Measurements from ENCODE around the gene TAS2R60. TPM values are rescaled to one million over a fixed set of nuclear protein-coding genes. Genes with fewer than 3 reads are reported as not detected.
"Not testable (repeated sequence)": the region's sequence is repeated elsewhere in the genome, so short reads cannot be mapped to it uniquely, and the experiment has no call there.

TAS2R60 gene
- total and polyA plus RNA-seq, 8 donors: not detected

DNA sequence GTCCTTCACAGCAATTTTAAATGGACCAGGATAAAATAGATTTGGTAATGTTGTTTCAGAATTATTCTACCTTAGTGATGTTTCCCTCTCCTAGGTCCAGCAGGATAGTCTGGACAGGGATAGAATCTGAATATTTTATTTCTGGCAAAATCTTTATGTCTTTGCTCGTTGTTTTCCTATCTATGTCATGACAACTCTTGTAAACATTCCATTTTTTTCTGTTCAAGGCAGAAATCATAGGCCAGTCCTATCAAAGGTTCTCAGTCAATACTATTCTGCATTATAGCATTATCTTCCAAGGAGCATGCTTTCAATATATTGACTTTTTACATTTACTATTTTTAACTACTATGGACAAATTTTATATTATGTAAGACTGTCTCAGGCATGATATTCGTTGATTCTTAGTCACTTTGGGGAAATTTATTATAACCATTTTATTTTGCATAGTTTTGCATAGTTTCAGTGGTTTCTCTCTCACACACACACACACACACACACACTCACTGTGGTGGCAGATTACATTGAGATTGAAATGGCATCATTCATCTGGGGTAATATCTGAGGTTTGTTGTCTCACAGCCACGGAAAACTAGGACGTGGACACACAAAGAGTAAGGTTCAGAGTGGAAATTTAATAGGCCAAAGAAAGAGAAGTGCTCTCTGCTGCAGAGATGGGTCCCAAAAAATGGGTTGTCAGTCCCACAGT is 17.2 kb downstream of the TAS2R60 start:
- ATAC-seq: no peak
- no peak overlapping the region for H3K27ac ChIP-seq
- H3K27me3 ChIP-seq: no peaks in the 10 kb centered on the region
- DNase-seq: no peak
- no peaks in the 10 kb centered on the region for H3K36me3 ChIP-seq
- WGBS, 2 donors: 47 to 63% methylated on average over 4 of the region's 4 CpGs
- intact Hi-C loops (cut with DNase I): no loop called here
- no peaks in the 10 kb centered on the region for H3K4me1 ChIP-seq
- no peak for TF ChIP-seq CTCF (IDR thresholded peaks at IDR 0.05)
- H3K4me3 ChIP-seq: no peak overlapping the region
- H3K9me3 ChIP-seq: no peaks in the 10 kb centered on the region
- no peak for FAIRE-seq

GRCh38 chr7:143462045-143462444 is 18.8 kb downstream of the TAS2R60 start:
- H3K4me3 ChIP-seq: no peak overlapping the region
- no peaks in the 10 kb centered on the region for H3K9me3 ChIP-seq
- TF ChIP-seq CTCF (IDR thresholded peaks at IDR 0.05): no peak
- no peak overlapping the region for H3K27ac ChIP-seq
- H3K36me3 ChIP-seq: no peaks in the 10 kb centered on the region
- 77 to 89% methylated on average over 3 of the region's 3 CpGs for WGBS, 2 donors
- no peak for DNase-seq
- ATAC-seq: no peak
- intact Hi-C loops (cut with DNase I): no loop called here
- no peaks in the 10 kb centered on the region for H3K4me1 ChIP-seq
- FAIRE-seq: no peak
- no peaks in the 10 kb centered on the region for H3K27me3 ChIP-seq

DNA sequence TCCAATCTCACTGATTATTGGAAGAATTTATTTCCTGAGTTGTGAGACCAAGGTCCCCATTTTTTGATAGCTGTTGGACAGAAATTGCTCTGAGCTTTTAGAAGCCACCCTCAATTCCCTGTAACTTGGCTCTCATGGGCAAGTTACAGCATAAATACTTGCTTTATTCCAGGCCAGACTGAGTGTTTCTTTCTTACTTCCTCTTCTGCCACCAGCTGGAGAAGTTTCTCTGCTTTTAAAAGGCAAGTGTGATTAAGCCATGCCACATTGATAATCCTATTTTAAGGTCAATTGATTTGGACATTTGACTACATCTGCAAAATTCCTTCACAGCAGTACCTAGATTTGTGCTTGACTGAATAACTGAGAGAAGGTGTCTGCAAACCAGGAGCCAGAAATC is 20.3 kb downstream of the TAS2R60 start:
- Histone ChIP-seq H3K9me3 (no peaks in the 10 kb centered on the region), H3K27me3 (no peaks in the 10 kb centered on the region), H3K36me3 (no peaks in the 10 kb centered on the region), H3K27ac (no peak overlapping the region), H3K4me1 (no peaks in the 10 kb centered on the region), H3K4me3 (no peak overlapping the region)
- no peak for ATAC-seq
- TF ChIP-seq CTCF (IDR thresholded peaks at IDR 0.05): no peak
- DNase-seq: no peak
- intact Hi-C loops (cut with DNase I): no loop called here
- no peak for FAIRE-seq

DNA sequence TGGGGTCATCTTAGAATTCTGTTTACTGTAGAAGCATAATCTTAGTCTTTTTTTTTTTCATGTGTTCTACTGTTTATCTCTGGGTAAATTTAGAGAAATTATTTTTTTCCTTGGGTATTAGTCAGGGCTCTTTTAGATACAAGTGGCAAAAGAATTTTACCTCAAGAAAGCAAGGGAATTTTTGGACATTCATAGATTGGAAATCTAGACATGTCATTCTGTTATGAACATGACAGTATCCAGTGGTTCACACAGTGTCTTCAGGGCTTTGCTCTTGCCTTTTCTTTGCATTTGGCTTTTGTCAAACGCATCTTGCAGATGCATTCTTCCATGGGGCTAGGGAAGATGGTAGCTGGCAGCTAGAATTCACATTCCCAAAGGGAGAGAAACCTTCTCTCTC is 20.7 kb downstream of the TAS2R60 start:
- Histone ChIP-seq H3K36me3 (no peaks in the 10 kb centered on the region), H3K4me3 (no peak overlapping the region), H3K4me1 (no peaks in the 10 kb centered on the region), H3K27me3 (no peaks in the 10 kb centered on the region), H3K27ac (no peak overlapping the region), H3K9me3 (no peaks in the 10 kb centered on the region)
- no peak for DNase-seq
- ATAC-seq: no peak
- no peak for TF ChIP-seq CTCF (IDR thresholded peaks at IDR 0.05)
- intact Hi-C loops (cut with DNase I): no loop called here
- FAIRE-seq: no peak
- WGBS, 2 donors: 24 to 33% methylated on average over 1 of the region's 1 CpG

DNA sequence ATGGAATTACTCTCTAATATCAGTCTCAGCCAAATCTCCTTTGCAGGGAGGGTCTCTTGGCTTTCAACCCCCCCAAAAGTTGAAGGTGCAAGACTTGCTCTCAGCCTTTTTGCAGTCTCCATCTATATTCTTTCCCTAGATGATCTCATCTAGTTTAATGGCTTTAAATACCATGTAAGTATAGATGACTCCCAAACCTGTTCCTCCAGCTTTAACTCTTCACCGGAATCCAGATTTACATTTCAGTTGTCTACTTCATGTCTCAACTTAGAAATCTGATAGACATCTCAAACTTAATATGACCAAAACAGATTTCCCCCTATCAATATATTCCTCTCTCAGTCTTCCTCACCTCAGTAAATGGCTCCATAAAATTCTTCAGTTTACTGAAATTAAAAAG is 24.5 kb downstream of the TAS2R60 start:
- H3K36me3 ChIP-seq: no peaks in the 10 kb centered on the region
- no peaks in the 10 kb centered on the region for H3K4me1 ChIP-seq
- H3K4me3 ChIP-seq: no peak overlapping the region
- no peak overlapping the region for H3K27ac ChIP-seq
- no peak for TF ChIP-seq CTCF (IDR thresholded peaks at IDR 0.05)
- intact Hi-C loops (cut with DNase I): no loop called here
- DNase-seq (no peak), FAIRE-seq (no peak), ATAC-seq (no peak)
- no peaks in the 10 kb centered on the region for H3K27me3 ChIP-seq
- no peaks in the 10 kb centered on the region for H3K9me3 ChIP-seq
- 68 to 84% methylated on average over 1 of the region's 1 CpG for WGBS, 2 donors

GRCh38 chr7:143472071-143472689 is 28.9 kb downstream of the TAS2R60 start:
- H3K9me3 ChIP-seq; H3K4me1 ChIP-seq; FAIRE-seq; H3K36me3 ChIP-seq; ATAC-seq; intact Hi-C loops (cut with DNase I); H3K27me3 ChIP-seq; H3K4me3 ChIP-seq; DNase-seq; H3K27ac ChIP-seq: not testable (repeated sequence)
- WGBS, 2 donors: 63 to 70% methylated on average over 11 of the region's 11 CpGs

Measured in pancreas (tissue), 10 donors.